Islet precursor cell (in vitro differentiated cells): ENCODE data around the gene MAP3K20.
A peak's percentile ranks its signal among the peaks of the same experiment; 100 is the strongest.
"Not testable (repeated sequence)": the region's sequence is repeated elsewhere in the genome, so short reads cannot be mapped to it uniquely, and the experiment has no call there.

ENCODE experiments used
- DNase-seq: peaks from one replicate; pipeline ENCODE4 v3.0.0-alpha.2; 2018

The MAP3K20 gene

GRCh38 chr2:173126819-173127218 is 51.2 kb downstream of the MAP3K20 start:
- no peak for DNase-seq

- DNase-seq = not testable (repeated sequence)
Measured at GRCh38 chr2:173128132-173128531, 52.5 kb downstream of the MAP3K20 start.

- DNase-seq = no peak
Measured at GRCh38 chr2:173130496-173131465, 55.1 kb downstream of the MAP3K20 start.

GRCh38 chr2:173132531-173132930 is 56.9 kb downstream of the MAP3K20 start:
- DNase-seq = no peak

- DNase-seq = no peak
Measured at GRCh38 chr2:173134703-173135102, 59.1 kb downstream of the MAP3K20 start.

- DNase-seq = no peak
Measured at GRCh38 chr2:173136067-173136466, 60.4 kb downstream of the MAP3K20 start.

GRCh38 chr2:173136599-173136998 is 61.0 kb downstream of the MAP3K20 start:
- DNase-seq = no peak

GRCh38 chr2:173137610-173138009 is 62.0 kb downstream of the MAP3K20 start:
- DNase-seq = no peak

GRCh38 chr2:173138962-173139361 is 63.3 kb downstream of the MAP3K20 start:
- DNase-seq = no peak

- DNase-seq = no peak
Measured at GRCh38 chr2:173141666-173142065, 66.0 kb downstream of the MAP3K20 start.

GRCh38 chr2:173145454-173145853 is 69.8 kb downstream of the MAP3K20 start:
- DNase-seq = no peak

- DNase-seq = no peak
Measured at GRCh38 chr2:173146590-173146989, 70.9 kb downstream of the MAP3K20 start.

GRCh38 chr2:173148520-173148919 is 72.9 kb downstream of the MAP3K20 start:
- no peak for DNase-seq

- no peak for DNase-seq
Measured at GRCh38 chr2:173149491-173149890, 73.8 kb downstream of the MAP3K20 start.

GRCh38 chr2:173150087-173150486 is 74.4 kb downstream of the MAP3K20 start:
- DNase-seq = no peak

GRCh38 chr2:173150963-173151362 is 75.3 kb downstream of the MAP3K20 start:
- DNase-seq = no peak

GRCh38 chr2:173151671-173152401 is 76.2 kb downstream of the MAP3K20 start:
- no peak for DNase-seq

GRCh38 chr2:173153301-173153885 is 77.7 kb downstream of the MAP3K20 start:
- DNase-seq = no peak

GRCh38 chr2:173157676-173158293 is 82.1 kb downstream of the MAP3K20 start:
- no peak for DNase-seq

- peak; percentile 80 for DNase-seq
Measured at GRCh38 chr2:173159791-173160463, 84.3 kb downstream of the MAP3K20 start.

- no peak for DNase-seq
Measured at GRCh38 chr2:173160618-173161017, 85.0 kb downstream of the MAP3K20 start.

- no peak for DNase-seq
Measured at GRCh38 chr2:173161040-173161439, 85.4 kb downstream of the MAP3K20 start.
